ENCODE results near the gene NECTIN2.

DNA sequence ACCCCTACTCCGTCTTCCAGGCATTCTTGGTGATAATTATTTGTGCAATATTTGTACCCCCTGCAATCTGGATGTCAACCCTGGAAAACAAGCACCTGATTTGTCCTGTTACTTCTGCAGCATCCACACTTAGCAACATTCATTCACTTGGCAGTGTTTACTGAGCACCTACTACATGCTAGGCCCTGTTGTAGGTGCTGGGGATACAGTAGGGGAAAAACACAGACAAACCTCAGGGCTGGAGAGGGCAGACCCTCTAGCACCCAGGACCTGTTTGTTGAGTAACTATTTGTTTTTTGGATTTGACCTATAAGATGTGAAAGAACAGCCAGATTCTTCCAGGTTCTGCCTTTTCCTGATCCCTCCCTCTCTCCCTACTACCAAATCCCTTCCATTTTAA, 9.5 kb downstream of the NECTIN2 start:
- TF ChIP-seq, protein P1, sequence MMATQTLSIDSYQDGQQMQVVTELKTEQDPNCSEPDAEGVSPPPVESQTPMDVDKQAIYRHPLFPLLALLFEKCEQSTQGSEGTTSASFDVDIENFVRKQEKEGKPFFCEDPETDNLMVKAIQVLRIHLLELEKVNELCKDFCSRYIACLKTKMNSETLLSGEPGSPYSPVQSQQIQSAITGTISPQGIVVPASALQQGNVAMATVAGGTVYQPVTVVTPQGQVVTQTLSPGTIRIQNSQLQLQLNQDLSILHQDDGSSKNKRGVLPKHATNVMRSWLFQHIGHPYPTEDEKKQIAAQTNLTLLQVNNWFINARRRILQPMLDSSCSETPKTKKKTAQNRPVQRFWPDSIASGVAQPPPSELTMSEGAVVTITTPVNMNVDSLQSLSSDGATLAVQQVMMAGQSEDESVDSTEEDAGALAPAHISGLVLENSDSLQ (IDR thresholded peaks at IDR 0.05): no peak
- TF ChIP-seq BHLHE40 (IDR thresholded peaks at IDR 0.05; ENCODE audit: borderline replicate concordance) (no peak), FOXK2 (IDR thresholded peaks at IDR 0.05) (no peak)
